ENCODE data around the gene SRRM5. TPM values are rescaled to one million over a fixed set of nuclear protein-coding genes. Genes with fewer than 3 reads are reported as not detected.

SRRM5 gene
- total RNA-seq, 1 experiment from 2014 or later: not detected

DNA sequence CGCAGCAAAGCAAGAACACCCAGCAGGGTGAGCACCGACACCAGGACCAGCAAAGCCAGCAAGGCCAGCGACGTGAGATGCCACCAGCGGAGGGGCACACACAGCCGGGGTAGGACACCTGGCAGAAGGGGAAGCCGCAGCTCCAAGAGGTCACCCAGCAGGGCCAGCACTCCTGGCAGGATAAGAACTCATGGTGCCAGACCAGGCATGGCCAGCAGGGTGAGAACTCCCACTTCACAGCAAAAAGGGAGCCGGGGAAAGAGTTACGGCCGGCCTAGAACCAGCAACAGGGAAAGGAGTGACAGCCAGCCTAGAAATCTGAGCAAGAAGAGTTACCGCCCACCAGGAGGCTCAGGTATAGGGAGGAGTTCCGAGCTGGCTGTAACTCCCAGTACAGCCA lies 486 bp downstream of the SRRM5 start (continued):
- TF ChIP-seq, protein P1, sequence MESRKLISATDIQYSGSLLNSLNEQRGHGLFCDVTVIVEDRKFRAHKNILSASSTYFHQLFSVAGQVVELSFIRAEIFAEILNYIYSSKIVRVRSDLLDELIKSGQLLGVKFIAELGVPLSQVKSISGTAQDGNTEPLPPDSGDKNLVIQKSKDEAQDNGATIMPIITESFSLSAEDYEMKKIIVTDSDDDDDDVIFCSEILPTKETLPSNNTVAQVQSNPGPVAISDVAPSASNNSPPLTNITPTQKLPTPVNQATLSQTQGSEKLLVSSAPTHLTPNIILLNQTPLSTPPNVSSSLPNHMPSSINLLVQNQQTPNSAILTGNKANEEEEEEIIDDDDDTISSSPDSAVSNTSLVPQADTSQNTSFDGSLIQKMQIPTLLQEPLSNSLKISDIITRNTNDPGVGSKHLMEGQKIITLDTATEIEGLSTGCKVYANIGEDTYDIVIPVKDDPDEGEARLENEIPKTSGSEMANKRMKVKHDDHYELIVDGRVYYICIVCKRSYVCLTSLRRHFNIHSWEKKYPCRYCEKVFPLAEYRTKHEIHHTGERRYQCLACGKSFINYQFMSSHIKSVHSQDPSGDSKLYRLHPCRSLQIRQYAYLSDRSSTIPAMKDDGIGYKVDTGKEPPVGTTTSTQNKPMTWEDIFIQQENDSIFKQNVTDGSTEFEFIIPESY (IDR thresholded peaks at IDR 0.05; ENCODE audit: extremely low read depth, insufficient replicate concordance, low read length): no peak
- no peak for TF ChIP-seq POLR2AphosphoS5 (IDR thresholded peaks at IDR 0.05; ENCODE audit: low read depth, low read length)
- TF ChIP-seq EZH2phosphoT487 (IDR thresholded peaks at IDR 0.05; ENCODE audit: borderline replicate concordance): no peak

DNA sequence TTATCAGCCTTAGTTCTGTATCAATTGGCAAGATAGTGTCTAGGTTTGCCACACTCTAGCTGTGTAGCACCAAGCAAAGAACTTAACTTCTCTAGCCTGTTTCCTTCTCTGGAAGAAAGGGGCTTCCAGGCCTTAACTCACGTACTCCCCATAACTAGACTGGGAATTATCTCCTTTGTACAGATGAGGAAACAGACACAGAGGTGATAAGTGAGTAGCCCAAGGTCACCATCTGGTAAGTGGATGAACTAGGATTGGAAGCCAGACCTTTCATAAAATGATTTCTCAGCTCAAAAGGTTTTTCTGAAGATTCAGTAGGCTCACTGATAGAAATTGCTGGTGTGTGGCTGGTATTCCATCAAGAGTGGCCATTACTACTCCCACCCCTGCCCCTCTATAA lies 4.4 kb downstream of the SRRM5 start:
- H3K4me3 ChIP-seq (replicated peaks in 1 of 2; ENCODE audit: low read depth in 1 of 2, low read length in 2 of 2): no peak overlapping the region
- H3K79me2 ChIP-seq (ENCODE audit: insufficient read depth, low read length): peaks cover 27% of the 10 kb centered on the region
- H3K9ac ChIP-seq (ENCODE audit: low read length): no peak overlapping the region
- no peaks in the 10 kb centered on the region for H3K9me3 ChIP-seq (ENCODE audit: control insufficient read depth in 1 of 2, insufficient read depth in 1 of 2, low read depth in 1 of 2, low read length in 2 of 2)
- peaks cover 7 to 22% of the 10 kb centered on the region in 2 experiments; a peak in 3 of 4 replicates for H3K4me1 ChIP-seq (ENCODE audit: control insufficient read depth in 1 of 2, insufficient read depth in 2 of 2, low read length in 2 of 2)
- intact Hi-C loops (cut with micrococcal nuclease): no loop called here
- DNase-seq (ENCODE audit: low read depth, low spot score) (no peak), ATAC-seq (no peak)
- no peaks in the 10 kb centered on the region for H3K27me3 ChIP-seq (ENCODE audit: insufficient read depth, low read length)
- H2AFZ ChIP-seq (ENCODE audit: low read depth, low read length, poor library complexity, severe bottlenecking): no peak overlapping the region
- TF ChIP-seq SIN3A (IDR thresholded peaks at IDR 0.05; ENCODE audit: low read depth): no peak
- no peak for TF ChIP-seq RAD21 (IDR thresholded peaks at IDR 0.05; ENCODE audit: low read depth)
- TF ChIP-seq EZH2phosphoT487 (IDR thresholded peaks at IDR 0.05; ENCODE audit: borderline replicate concordance): no peak
- TF ChIP-seq, protein P2, sequence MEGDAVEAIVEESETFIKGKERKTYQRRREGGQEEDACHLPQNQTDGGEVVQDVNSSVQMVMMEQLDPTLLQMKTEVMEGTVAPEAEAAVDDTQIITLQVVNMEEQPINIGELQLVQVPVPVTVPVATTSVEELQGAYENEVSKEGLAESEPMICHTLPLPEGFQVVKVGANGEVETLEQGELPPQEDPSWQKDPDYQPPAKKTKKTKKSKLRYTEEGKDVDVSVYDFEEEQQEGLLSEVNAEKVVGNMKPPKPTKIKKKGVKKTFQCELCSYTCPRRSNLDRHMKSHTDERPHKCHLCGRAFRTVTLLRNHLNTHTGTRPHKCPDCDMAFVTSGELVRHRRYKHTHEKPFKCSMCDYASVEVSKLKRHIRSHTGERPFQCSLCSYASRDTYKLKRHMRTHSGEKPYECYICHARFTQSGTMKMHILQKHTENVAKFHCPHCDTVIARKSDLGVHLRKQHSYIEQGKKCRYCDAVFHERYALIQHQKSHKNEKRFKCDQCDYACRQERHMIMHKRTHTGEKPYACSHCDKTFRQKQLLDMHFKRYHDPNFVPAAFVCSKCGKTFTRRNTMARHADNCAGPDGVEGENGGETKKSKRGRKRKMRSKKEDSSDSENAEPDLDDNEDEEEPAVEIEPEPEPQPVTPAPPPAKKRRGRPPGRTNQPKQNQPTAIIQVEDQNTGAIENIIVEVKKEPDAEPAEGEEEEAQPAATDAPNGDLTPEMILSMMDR (IDR thresholded peaks at IDR 0.05 in 2 of 3, conservative IDR thresholded peaks at IDR 0.05 in 1 of 3; ENCODE audit: borderline replicate concordance in 1 of 3, insufficient read depth in 1 of 3, low read depth in 2 of 3, low read length in 2 of 3): no peak
- no peak for TF ChIP-seq ZFX (IDR thresholded peaks at IDR 0.05)
- no peak for TF ChIP-seq EZH2 (IDR thresholded peaks at IDR 0.05)
- TF ChIP-seq, protein P1 (IDR thresholded peaks at IDR 0.05; ENCODE audit: extremely low read depth, insufficient replicate concordance, low read length): no peak
- TF ChIP-seq CEBPB (IDR thresholded peaks at IDR 0.05; ENCODE audit: low read depth): no peak
- TF ChIP-seq ELF1 (IDR thresholded peaks at IDR 0.05; ENCODE audit: borderline replicate concordance, low read depth): no peak
- ChIA-PET CTCF (no interaction called here), RAD21 (ENCODE audit: low non-redundant PET in 1 of 2, low total read pairs in 2 of 2, uncharacterized antibody in 2 of 2, unreplicated experiment in 2 of 2) (no interaction called here), POLR2A (no interaction called here)
- H3K36me3 ChIP-seq (ENCODE audit: control insufficient read depth in 1 of 2, insufficient read depth in 2 of 2, low read length in 2 of 2): peaks cover 6 to 7% of the 10 kb centered on the region in 2 experiments; a peak in 2 of 4 replicates
- no peak overlapping the region for H3K27ac ChIP-seq (ENCODE audit: low read depth, low read length)
- H3K9me2 ChIP-seq (ENCODE audit: insufficient read depth): no peaks in the 10 kb centered on the region
- no peaks in the 10 kb centered on the region for H4K20me1 ChIP-seq (ENCODE audit: insufficient read depth)
- no TSS peak for BruUV-seq (replicated peaks)
- no peak overlapping the region for H3K4me2 ChIP-seq (ENCODE audit: low read length)

Data from HCT116 (cell line).